Osteoblast (primary cell): ENCODE measurements around the gene PPT1. TPM values are rescaled to one million over a fixed set of nuclear protein-coding genes. Genes with fewer than 3 reads are reported as not detected.
A peak's percentile ranks its signal among the peaks of the same experiment; 100 is the strongest.

Experiments
- DNase-seq: peaks from one replicate; pipeline ENCODE4 v3.0.0; 2011; ENCODE audit warnings: low spot score, mixed read lengths; ENCODE audit not compliant: insufficient read length; ENCODE audit errors: missing footprints
- H2AFZ ChIP-seq: 2 replicates; pipeline ENCODE4 v1.6.0; 2011; ENCODE audit warnings: mild to moderate bottlenecking, low read length
- H3K27ac ChIP-seq: 2 replicates; pipeline ENCODE4 v1.5.1; 2011; ENCODE audit warnings: mild to moderate bottlenecking, low read depth, low read length, moderate library complexity
- H3K27me3 ChIP-seq: 2 replicates; pipeline ENCODE4 v1.6.0; 2012; ENCODE audit warnings: mild to moderate bottlenecking, control low read depth, inconsistent platforms, low read length, moderate library complexity; ENCODE audit not compliant: insufficient read depth
- H3K36me3 ChIP-seq: 2 replicates; pipeline ENCODE4 v1.5.1; 2011; ENCODE audit warnings: mild to moderate bottlenecking, low read length, control low read depth, moderate library complexity; ENCODE audit not compliant: insufficient read depth
- H3K4me1 ChIP-seq: 2 replicates; pipeline ENCODE4 v1.5.1; 2011; ENCODE audit warnings: mild to moderate bottlenecking, low read length, control low read depth, moderate library complexity; ENCODE audit not compliant: insufficient read depth
- H3K4me2 ChIP-seq: 2 replicates; pipeline ENCODE4 v1.6.0; 2011; ENCODE audit warnings: mild to moderate bottlenecking, low read length; ENCODE audit not compliant: insufficient read depth
- H3K4me3 ChIP-seq: fragments of 200-600 bp; sonication (generic); 3 replicates; pipeline ENCODE4 v1.5.1; 2012; ENCODE audit warnings: mild to moderate bottlenecking, low read length, inconsistent platforms; ENCODE audit not compliant: insufficient read depth
- H3K79me2 ChIP-seq: 2 replicates; pipeline ENCODE4 v1.6.0; 2012; ENCODE audit warnings: mild to moderate bottlenecking, low read length, control low read depth, inconsistent platforms; ENCODE audit not compliant: insufficient read depth
- H3K9me3 ChIP-seq: 2 replicates; pipeline ENCODE4 v1.5.1; 2011; ENCODE audit warnings: low read depth, low read length, control low read depth
- H4K20me1 ChIP-seq: 2 replicates; pipeline ENCODE4 v1.6.0; 2012; ENCODE audit warnings: mild to moderate bottlenecking, low read length, control low read depth; ENCODE audit not compliant: insufficient read depth
- CTCF ChIP-seq: IDR thresholded peaks from 2 replicates; pipeline ENCODE4 v1.5.1; 2011; ENCODE audit warnings: mild to moderate bottlenecking, low read depth, low read length, moderate library complexity; ENCODE audit errors: extremely low read depth
- total RNA-seq: library from RNA; depleted of rRNA; stranded (reverse); fragments of >200 nt; gene quantifications from 2 replicates; pipeline ENCODE4 v1.2.3, GENCODE V29; 2012

The PPT1 gene
- total RNA-seq, 1 donor, result 40.9 TPM

GRCh38 chr1:40047769-40048168 is 49.3 kb downstream of the PPT1 start:
- TF ChIP-seq CTCF, result no peak
- Histone ChIP-seq H3K36me3 (peaks cover 21% of the 10 kb centered on the region), H3K4me3 (no peak overlapping the region), H3K27ac (peak overlapping the region; percentile 18), H3K4me1 (peaks cover 35% of the 10 kb centered on the region), H3K79me2 (peaks cover 94% of the 10 kb centered on the region), H2AFZ (no peak overlapping the region), H3K9me3 (no peaks in the 10 kb centered on the region), H3K4me2 (no peak overlapping the region), H4K20me1 (peaks cover 57% of the 10 kb centered on the region), H3K27me3 (no peaks in the 10 kb centered on the region)
- no peak for DNase-seq

GRCh38 chr1:40047276-40047675 is 49.8 kb downstream of the PPT1 start:
- Histone ChIP-seq H3K9me3 (no peaks in the 10 kb centered on the region), H3K4me2 (no peak overlapping the region)

GRCh38 chr1:40045766-40046165 is 51.3 kb downstream of the PPT1 start:
- no peaks in the 10 kb centered on the region for H3K27me3 ChIP-seq
- no peak overlapping the region for H3K4me3 ChIP-seq
- H3K4me2 ChIP-seq, result peak overlapping the region; percentile 4
- TF ChIP-seq CTCF, result no peak
- H3K79me2 ChIP-seq, result peaks cover 95% of the 10 kb centered on the region
- H2AFZ ChIP-seq, result no peak overlapping the region
- DNase-seq, result no peak
- peaks cover 17% of the 10 kb centered on the region for H3K36me3 ChIP-seq
- peaks cover 47% of the 10 kb centered on the region for H3K4me1 ChIP-seq
- no peak overlapping the region for H3K27ac ChIP-seq
- peaks cover 62% of the 10 kb centered on the region for H4K20me1 ChIP-seq
- no peaks in the 10 kb centered on the region for H3K9me3 ChIP-seq

More at GRCh38 chr1:40047276-40047675, 49.8 kb downstream of the PPT1 start:
- Histone ChIP-seq H3K79me2 (peaks cover 95% of the 10 kb centered on the region), H3K27ac (peak overlapping the region; percentile 18), H3K4me3 (no peak overlapping the region), H2AFZ (no peak overlapping the region), H3K27me3 (no peaks in the 10 kb centered on the region), H4K20me1 (peaks cover 59% of the 10 kb centered on the region), H3K36me3 (peaks cover 25% of the 10 kb centered on the region), H3K4me1 (peaks cover 36% of the 10 kb centered on the region)
- no peak for DNase-seq
- TF ChIP-seq CTCF, result no peak

DNA sequence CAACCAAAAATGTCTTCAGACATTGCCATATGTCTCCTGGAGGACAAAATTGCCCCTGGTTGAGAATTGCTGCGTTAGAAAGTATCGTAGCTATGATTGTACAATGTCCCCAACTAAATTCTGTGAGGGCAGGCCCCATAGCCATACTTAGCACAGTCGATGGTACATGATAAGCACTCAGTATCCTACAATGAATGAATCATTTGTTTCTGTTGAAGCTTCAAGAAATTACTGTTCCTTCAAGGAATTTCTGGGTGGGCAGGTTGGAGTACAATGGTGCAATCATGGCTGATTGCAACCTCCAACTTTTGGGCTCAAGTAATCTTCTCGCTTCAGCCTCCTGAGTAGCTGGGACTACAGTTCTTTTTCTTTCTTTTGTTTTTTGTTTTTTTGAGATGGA is 51.9 kb downstream of the PPT1 start:
- Histone ChIP-seq H4K20me1 (peaks cover 58% of the 10 kb centered on the region), H3K4me1 (peaks cover 46% of the 10 kb centered on the region), H3K4me3 (no peak overlapping the region), H2AFZ (no peak overlapping the region), H3K9me3 (no peaks in the 10 kb centered on the region), H3K27me3 (no peaks in the 10 kb centered on the region), H3K79me2 (peaks cover 92% of the 10 kb centered on the region), H3K36me3 (peaks cover 14% of the 10 kb centered on the region), H3K27ac (no peak overlapping the region), H3K4me2 (no peak overlapping the region)
- no peak for TF ChIP-seq CTCF
- DNase-seq, result peak; percentile 74
